HG03571 (cell line): ENCODE results near the gene EXOC4.

Experiments
- ATAC-seq: cut with Tn5 transposase; IDR thresholded peaks from one replicate; pipeline ENCODE4 v1.9.1; 2021; ENCODE audit not compliant: unreplicated experiment

Gene EXOC4

GRCh38 chr7:133739817-133740216 lies 486.9 kb downstream of the EXOC4 start:
- no peak for ATAC-seq

DNA sequence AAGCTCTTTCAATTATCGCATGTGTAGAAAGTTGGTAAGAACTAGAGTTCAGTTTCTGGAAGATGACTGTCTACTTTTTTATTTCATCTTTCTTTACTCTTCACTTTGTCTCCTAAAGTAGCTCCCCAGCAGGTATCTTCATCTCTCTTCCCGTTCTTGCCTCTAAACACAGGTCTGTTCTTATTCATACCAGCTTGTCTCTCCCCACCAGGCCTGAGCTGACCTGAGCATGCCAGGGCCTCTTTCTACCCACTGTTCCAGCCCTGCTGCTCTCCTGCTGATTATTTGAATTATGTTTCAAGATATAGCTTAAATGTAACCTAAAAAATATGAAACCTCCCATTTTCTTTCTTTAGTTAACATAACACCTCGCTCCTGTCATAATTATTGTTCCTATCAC lies 488.2 kb downstream of the EXOC4 start:
- ATAC-seq: no peak

DNA sequence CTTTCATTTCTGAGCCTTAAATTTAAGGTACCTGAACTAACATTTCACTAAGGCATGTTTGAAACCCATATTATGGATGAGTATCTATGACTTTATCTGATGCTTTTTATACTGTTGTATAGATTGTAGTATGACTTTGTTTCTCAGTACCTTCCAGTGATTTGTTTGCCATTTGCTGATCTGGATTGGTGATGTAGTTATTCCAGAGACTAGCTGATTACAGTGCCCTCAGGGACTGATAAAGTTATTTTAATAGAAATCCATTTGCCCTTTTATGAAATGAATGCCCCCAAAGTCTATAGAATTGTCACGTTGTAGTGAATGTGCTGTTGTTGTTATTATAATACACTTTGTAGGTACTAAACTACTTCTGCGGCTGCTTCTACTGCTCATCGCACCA lies 488.8 kb downstream of the EXOC4 start:
- ATAC-seq: no peak

DNA sequence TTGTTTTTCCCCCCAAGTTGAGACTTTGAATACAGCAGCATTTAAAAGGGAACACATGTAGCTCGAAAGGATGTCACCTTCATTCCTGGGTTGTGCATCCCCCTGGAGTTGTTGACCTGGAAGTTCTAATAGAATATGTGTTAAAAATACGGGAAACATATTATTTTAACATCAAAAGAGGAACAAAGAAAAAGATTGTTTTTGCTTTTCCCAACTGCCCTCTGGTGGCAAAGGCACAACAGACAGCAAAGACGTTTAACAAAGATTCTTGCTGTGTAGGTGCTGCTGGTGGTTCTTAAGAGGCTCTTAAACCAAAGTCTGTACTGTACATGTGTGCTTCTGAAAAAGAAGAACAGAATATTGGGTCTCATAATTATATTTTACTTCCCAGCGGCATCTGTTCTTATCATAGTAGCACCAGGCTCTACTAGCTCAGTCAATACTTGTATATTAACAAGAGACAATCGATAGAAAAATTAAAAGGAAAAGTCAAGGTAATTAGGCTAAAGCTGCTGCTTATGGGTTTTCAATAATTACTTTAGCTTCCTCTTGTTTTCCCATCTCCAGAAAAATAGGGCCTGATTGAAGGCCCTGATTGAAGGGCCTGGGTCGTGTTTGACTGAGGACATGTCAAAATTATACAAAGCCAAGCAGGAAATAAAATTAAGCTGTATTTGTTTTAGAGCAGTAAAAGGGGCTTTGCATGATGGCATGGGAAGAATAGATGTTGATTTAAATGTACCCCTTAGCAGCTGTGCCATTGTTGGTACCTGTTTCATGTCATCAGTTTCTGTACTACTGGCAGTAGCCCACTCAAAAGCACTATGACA lies 490.0 kb downstream of the EXOC4 start:
- ATAC-seq: no peak

GRCh38 chr7:133744451-133744850 lies 491.6 kb downstream of the EXOC4 start:
- ATAC-seq: no peak

DNA sequence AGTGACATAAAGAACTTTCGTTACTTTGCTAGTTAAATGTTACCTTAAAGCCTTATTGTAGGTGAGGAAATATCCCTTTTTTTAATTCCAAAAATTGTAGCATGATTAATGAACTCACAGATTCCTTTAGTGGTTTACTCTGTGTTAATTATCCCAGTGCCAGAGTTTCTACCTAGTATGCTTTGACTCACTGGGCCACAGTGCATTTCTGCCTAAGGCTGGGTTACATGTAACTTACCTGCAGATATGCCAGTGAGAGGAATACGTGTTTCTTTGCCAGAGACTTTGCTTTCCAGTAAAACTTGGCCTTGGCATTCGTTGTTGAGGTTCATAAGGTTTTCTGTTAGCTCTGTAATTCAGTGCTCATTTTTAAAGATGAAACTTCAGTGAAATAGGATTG lies 493.4 kb downstream of the EXOC4 start:
- no peak for ATAC-seq

DNA sequence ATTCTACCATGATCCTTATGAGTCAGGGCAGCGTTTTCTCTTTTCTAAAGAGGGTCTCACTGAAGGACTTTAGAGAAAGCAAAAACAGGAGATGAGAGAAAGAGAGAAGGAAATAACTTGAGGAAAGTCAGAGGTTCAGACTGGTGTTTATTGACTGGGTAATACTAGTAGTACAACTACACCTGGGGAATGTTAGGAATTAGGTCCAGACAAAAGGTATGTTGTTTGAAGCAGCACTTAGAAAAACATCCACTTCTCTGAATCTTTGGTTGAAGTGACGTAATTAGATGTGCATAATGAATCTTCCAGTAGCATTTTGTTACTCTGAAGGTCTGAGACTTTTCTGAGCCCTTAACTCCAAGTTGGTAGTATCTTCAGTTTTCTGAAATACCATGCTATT lies 494.0 kb downstream of the EXOC4 start:
- ATAC-seq: no peak

GRCh38 chr7:133748443-133749407 lies 495.8 kb downstream of the EXOC4 start:
- ATAC-seq: no peak

DNA sequence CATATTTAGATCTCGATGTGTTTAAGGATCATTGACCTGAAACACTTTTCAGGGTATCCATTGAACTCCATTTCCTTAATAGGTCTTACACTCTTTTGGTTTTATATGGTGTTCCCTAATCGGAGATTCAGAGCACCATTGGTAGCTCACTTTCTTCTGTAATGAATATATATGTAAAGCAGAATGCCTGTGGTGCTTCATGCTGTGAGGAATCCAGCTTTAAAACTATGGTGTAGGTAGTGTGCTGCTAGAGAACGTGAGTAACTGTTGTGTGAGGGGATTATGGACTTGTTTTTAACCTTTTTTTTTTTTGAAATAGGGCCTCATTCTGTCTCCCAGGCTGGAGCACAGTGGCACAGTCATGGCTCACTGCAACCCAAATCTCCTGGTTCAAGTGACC lies 497.4 kb downstream of the EXOC4 start:
- ATAC-seq: no peak

DNA sequence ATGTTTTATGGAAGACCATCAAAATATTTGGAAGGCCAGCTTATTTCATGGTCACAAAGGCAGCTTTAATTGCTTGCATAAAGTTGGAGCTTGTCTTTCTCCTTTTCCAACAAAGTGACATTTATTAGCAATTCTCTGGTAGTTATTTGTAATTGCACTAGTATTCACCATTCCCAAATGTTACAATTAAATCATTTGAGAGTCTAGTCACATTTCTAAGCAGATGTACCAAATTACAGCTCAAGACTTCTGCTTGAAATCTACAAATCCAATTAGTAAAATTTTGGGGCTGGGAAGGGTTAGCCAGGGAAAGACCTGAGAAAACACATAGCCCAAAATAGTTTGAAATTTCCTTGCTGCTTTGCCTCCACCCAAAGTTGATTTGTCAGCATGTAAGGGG lies 498.2 kb downstream of the EXOC4 start:
- no peak for ATAC-seq

- ATAC-seq: no peak
Observed at GRCh38 chr7:133753513-133753912, 500.6 kb downstream of the EXOC4 start.

- ATAC-seq: no peak
Observed at GRCh38 chr7:133754708-133755107, 501.8 kb downstream of the EXOC4 start.

DNA sequence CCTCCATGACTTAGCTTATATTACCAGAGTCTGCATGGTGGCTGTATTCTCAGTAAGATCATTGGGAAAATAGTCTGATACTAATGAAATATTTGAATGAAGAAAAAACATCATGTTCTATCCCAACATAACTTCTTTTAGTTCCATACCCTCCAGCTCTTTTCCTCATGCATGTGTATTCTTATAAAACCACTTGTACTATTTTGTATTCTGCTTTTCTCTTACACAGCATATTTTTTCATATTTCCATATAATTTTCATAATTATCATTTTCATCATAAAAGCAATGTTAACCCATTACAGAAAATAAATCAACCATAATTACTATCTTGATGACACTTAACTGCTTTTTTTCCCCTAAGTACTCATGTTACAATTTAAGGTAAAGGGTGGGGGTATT lies 503.0 kb downstream of the EXOC4 start:
- ATAC-seq: no peak

DNA sequence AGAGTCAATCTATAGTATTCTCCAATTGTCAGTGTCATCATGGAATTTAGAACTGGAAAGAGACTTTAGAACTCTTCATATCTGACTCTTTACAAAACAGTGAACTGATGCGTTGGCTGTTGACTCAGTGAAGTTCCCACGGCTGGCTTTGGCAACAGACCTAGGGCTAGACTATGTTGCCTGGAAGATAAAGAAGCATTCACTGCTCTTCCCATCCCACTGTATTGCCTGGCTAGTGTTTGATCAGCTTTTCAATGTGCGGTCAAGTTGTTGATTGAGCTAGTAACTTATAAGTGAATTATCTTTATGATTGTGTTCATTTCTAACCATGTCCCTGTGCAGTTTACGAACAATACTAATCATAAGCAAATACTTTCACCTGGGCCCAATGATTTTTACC lies 508.6 kb downstream of the EXOC4 start:
- no peak for ATAC-seq

DNA sequence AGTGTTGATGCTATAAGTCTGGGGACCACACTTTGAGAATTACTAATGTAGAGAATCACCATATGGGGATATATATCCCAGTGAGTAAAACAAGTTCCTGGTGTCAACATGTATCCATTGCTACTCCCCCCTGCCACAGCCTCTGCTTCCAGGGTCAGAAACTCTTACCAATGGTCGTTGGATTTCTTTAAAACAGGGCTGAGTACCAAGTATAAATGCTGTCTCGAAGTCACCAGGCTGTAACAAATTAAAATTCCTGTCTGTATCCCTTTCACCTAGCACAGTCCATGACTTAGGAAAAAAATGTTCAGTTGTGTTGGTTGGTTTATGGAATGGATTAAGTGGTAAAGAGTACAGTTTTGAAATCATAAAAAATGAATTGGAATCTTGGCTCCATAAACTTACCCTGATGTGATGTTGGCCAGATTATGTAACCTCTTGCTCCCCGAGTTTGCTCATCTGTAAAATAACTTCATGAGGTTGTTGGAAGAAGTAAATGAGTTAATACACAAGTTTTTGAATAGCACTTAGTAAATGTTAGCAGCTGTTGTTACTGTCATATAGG lies 510.3 kb downstream of the EXOC4 start:
- ATAC-seq: no peak

DNA sequence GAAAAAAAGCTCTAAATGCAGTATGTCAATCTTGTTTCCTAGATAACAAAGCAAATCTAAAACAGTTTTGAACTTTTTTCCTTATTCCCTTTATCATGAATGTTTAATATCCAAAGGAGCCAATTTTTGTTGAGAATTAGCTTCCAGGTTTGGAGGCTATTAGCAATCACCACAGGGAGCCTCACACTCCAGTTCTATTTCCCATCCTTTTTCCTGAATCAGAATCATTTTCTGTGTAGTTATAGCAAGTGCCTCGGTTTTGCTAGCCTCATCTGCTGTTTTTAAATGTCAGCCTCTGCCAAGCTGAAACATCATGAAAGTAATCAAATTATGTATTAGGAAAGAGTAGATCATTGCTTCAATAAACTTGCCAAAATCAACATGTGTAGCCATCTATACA lies 516.8 kb downstream of the EXOC4 start:
- no peak for ATAC-seq

DNA sequence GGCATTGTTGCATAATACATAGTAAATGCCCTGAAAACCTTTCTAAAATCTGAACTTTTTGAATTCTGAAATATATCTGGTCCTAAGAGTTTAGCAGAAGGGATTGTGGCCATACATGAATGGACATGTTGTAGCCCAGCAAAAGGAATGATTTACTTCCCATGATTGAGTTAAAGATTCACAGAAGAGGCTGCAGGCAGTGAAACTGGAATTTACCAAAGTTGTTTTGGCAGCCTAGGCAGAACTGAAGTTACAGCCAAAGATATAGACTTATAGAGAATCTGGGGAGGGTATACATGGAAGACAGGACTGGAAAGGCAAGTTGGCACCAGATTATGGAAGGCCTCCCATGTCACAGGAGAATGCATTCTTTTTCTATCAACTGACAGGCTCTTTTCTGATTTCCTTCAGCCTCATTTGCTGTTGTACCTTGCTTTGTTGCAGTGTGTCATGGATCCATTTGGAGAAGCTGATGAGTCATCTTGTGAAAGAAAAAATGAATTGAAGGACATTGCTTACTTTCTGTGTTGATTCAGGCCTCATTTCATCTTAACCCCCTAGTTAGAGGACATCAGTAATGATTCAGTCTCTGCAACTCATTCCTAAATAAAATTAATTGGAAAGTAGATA lies 518.1 kb downstream of the EXOC4 start:
- ATAC-seq: no peak

DNA sequence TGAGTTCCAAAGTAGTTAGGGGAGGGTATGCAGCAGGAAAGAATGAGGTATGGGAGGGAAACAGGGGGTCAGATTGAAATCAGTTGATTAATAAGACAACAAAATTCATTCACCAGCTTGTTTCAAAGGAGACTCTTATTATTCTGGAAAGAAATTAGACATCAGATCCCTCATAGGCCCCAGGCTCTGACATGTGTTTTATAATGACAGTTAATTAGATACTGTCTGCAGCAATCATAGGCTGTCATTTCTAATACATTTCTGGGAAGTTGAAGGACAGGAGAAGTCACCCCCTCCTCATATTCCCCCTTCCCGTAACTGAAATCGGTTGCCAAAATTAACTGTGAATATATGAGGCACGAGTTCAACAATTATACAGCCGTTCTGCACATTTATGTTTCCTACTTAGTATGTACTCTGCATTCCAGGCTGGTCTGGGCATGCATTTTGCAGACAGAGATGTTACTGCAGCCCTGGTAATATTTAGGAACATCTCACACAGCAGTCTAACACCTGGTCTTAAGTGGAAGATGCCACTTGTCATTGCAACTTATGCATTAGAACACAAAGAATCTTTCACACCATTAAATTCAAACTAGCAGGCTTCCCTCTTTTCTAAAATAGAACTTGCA lies 519.0 kb downstream of the EXOC4 start:
- ATAC-seq: no peak

DNA sequence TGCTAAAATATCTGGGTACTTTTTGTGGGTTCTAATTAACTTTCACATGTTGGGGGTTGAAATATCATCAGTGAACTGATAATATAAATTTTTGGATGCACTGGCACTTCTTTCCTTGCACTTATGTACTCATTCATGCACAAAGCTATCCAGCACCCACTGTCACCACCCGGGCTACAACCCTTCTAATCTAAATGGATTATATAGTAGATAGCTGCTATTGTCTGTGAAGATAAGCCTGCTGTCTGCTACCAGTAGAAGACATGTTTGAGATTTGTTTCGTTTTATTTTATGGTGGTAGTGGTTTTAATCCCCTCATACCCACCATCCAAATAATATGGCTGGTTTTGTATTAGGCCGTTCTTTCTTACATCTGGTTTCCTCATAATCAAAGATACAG lies 520.7 kb downstream of the EXOC4 start:
- ATAC-seq: no peak

- ATAC-seq: no peak
Observed at GRCh38 chr7:133775201-133775600, 522.3 kb downstream of the EXOC4 start.

GRCh38 chr7:133776266-133776665 lies 523.4 kb downstream of the EXOC4 start:
- ATAC-seq: no peak
